Measurements from ENCODE around the gene FXN. TPM values are rescaled to one million over a fixed set of nuclear protein-coding genes. Genes with fewer than 3 reads are reported as not detected.

The FXN gene
- total RNA-seq, 1 donor from 2014 or later: 23.2 TPM

- Mint-ChIP-seq H3K4me1 (no peaks in the 10 kb centered on the region), H3K27ac (no peak overlapping the region)
- no peak overlapping the region for H3K9ac ChIP-seq
Measured at GRCh38 chr9:69054989-69055388, 19.4 kb downstream of the FXN start.

GRCh38 chr9:69056191-69056815 is 20.8 kb downstream of the FXN start:
- TF ChIP-seq EZH2 (IDR thresholded peaks at IDR 0.05): no peak
- no peak for TF ChIP-seq EZH2phosphoT487 (IDR thresholded peaks at IDR 0.05)
- H3K4me3 Mint-ChIP-seq: no peak overlapping the region
- Histone ChIP-seq H3K27me3 (no peaks in the 10 kb centered on the region), H4K20me1 (ENCODE audit: low read depth) (no peaks in the 10 kb centered on the region), H2AFZ (replicated peaks) (no peak overlapping the region), H3K9me3 (ENCODE audit: low read depth) (no peaks in the 10 kb centered on the region), H3K9ac (no peak overlapping the region), H3K79me2 (ENCODE audit: low read depth) (no peaks in the 10 kb centered on the region), H3F3A (ENCODE audit: low read depth) (no peaks in the 10 kb centered on the region), H3K4me2 (no peak overlapping the region), H3K27ac (no peak overlapping the region), H3K4me1 (no peaks in the 10 kb centered on the region), H3K36me3 (no peaks in the 10 kb centered on the region), H3K4me3 (no peak overlapping the region)
- H3K9me3 Mint-ChIP-seq: no peaks in the 10 kb centered on the region
- no peak overlapping the region for H3K27ac Mint-ChIP-seq
- no peaks in the 10 kb centered on the region for H3K4me1 Mint-ChIP-seq
- H3K36me3 Mint-ChIP-seq: peaks cover 27% of the 10 kb centered on the region
- H3K27me3 Mint-ChIP-seq (ENCODE audit: insufficient read depth, low read depth): peaks cover 3% of the 10 kb centered on the region
- DNase-seq (ENCODE audit: low spot score): no peak

More at GRCh38 chr9:69054989-69055388, 19.4 kb downstream of the FXN start:
- H3K4me3 ChIP-seq: no peak overlapping the region
- no peaks in the 10 kb centered on the region for H3K36me3 ChIP-seq
- H3F3A ChIP-seq (ENCODE audit: low read depth): no peaks in the 10 kb centered on the region
- H3K79me2 ChIP-seq (ENCODE audit: low read depth): no peaks in the 10 kb centered on the region
- TF ChIP-seq EZH2 (IDR thresholded peaks at IDR 0.05): no peak
- no peaks in the 10 kb centered on the region for H4K20me1 ChIP-seq (ENCODE audit: low read depth)
- no peak overlapping the region for H3K4me2 ChIP-seq
- H2AFZ ChIP-seq (replicated peaks): no peak overlapping the region
- H3K27me3 ChIP-seq: no peaks in the 10 kb centered on the region
- DNase-seq (ENCODE audit: low spot score): no peak
- Mint-ChIP-seq H3K4me3 (no peak overlapping the region), H3K36me3 (peaks cover 21% of the 10 kb centered on the region), H3K9me3 (no peaks in the 10 kb centered on the region), H3K27me3 (ENCODE audit: insufficient read depth, low read depth) (peaks cover 3% of the 10 kb centered on the region)
- no peaks in the 10 kb centered on the region for H3K4me1 ChIP-seq
- no peak overlapping the region for H3K27ac ChIP-seq
- H3K9me3 ChIP-seq (ENCODE audit: low read depth): no peaks in the 10 kb centered on the region

GRCh38 chr9:69058101-69058500 is 22.5 kb downstream of the FXN start:
- Histone ChIP-seq H4K20me1 (ENCODE audit: low read depth) (no peaks in the 10 kb centered on the region), H3K9ac (no peak overlapping the region), H3K9me3 (ENCODE audit: low read depth) (no peaks in the 10 kb centered on the region), H3K4me1 (no peaks in the 10 kb centered on the region), H2AFZ (replicated peaks) (no peak overlapping the region), H3F3A (ENCODE audit: low read depth) (no peaks in the 10 kb centered on the region), H3K36me3 (no peaks in the 10 kb centered on the region), H3K27ac (no peak overlapping the region), H3K79me2 (ENCODE audit: low read depth) (no peaks in the 10 kb centered on the region), H3K27me3 (no peaks in the 10 kb centered on the region), H3K4me2 (no peak overlapping the region), H3K4me3 (no peak overlapping the region)
- H3K36me3 Mint-ChIP-seq: peaks cover 27% of the 10 kb centered on the region
- H3K4me3 Mint-ChIP-seq: no peak overlapping the region
- H3K9me3 Mint-ChIP-seq: no peaks in the 10 kb centered on the region
- TF ChIP-seq EZH2phosphoT487 (IDR thresholded peaks at IDR 0.05): no peak
- TF ChIP-seq CTCF (IDR thresholded peaks at IDR 0.05): no peak
- no peak for TF ChIP-seq EZH2 (IDR thresholded peaks at IDR 0.05)
- H3K27ac Mint-ChIP-seq: no peak overlapping the region
- DNase-seq (ENCODE audit: low spot score): no peak
- H3K4me1 Mint-ChIP-seq: no peaks in the 10 kb centered on the region
- H3K27me3 Mint-ChIP-seq (ENCODE audit: insufficient read depth, low read depth): peaks cover 3% of the 10 kb centered on the region

- DNase-seq (ENCODE audit: low spot score): no peak
- no peak overlapping the region for H3K4me3 Mint-ChIP-seq
- Histone ChIP-seq H3K4me1 (no peaks in the 10 kb centered on the region), H3K27ac (no peak overlapping the region), H4K20me1 (ENCODE audit: low read depth) (no peaks in the 10 kb centered on the region), H3K27me3 (no peaks in the 10 kb centered on the region), H2AFZ (replicated peaks) (no peak overlapping the region), H3K9me3 (ENCODE audit: low read depth) (no peaks in the 10 kb centered on the region), H3K4me3 (no peak overlapping the region), H3K36me3 (no peaks in the 10 kb centered on the region), H3F3A (ENCODE audit: low read depth) (no peaks in the 10 kb centered on the region), H3K4me2 (no peak overlapping the region), H3K9ac (no peak overlapping the region), H3K79me2 (ENCODE audit: low read depth) (no peaks in the 10 kb centered on the region)
- TF ChIP-seq EZH2phosphoT487 (IDR thresholded peaks at IDR 0.05) (no peak), EZH2 (IDR thresholded peaks at IDR 0.05) (no peak), CTCF (IDR thresholded peaks at IDR 0.05) (no peak)
- H3K9me3 Mint-ChIP-seq: no peaks in the 10 kb centered on the region
- peaks cover 35% of the 10 kb centered on the region for H3K36me3 Mint-ChIP-seq
- no peak overlapping the region for H3K27ac Mint-ChIP-seq
- H3K4me1 Mint-ChIP-seq: no peaks in the 10 kb centered on the region
- H3K27me3 Mint-ChIP-seq (ENCODE audit: insufficient read depth, low read depth): peaks cover 3% of the 10 kb centered on the region
Measured at GRCh38 chr9:69060766-69061165, 25.2 kb downstream of the FXN start.

Measured in neural progenitor cell (in vitro differentiated cells).